K562 (cell line): ENCODE results near the gene UQCC2. TPM values are rescaled to one million over a fixed set of nuclear protein-coding genes. Genes with fewer than 3 reads are reported as not detected.

ENCODE experiments used
- ATAC-seq: fragments of 200-7000 bp; cut with Tn5 transposase; 3 replicates; pipeline ENCODE4 v1.9.1; 2020; ENCODE audit warnings: moderate library complexity
- BruUV-seq: library from RNA; stranded (reverse); fragments of 400-500 nt; replicated peaks from 2 replicates; lab custom pipeline; 2021; lab: Mats Ljungman, UMichigan
- CTCF ChIA-PET: fragments of 300-600 bp; formaldehyde crosslinking; extraction: SDS; loops from one replicate; lab custom pipeline; 2021; ENCODE audit warnings: low intra/inter-chr PET ratio; lab: Yijun Ruan, JAX
- POLR2A ChIA-PET: fragments of 300-600, 350-650 bp; sonication (Branson Sonifier 250); formaldehyde crosslinking; extraction: SDS; loops from one replicate; lab custom pipeline; 2021; ENCODE audit warnings: antibody characterized with exemption, inconsistent platforms; lab: Yijun Ruan, JAX
- DNase-seq, 4 experiments: peaks; one replicate each; pipeline versions ENCODE4 v3.0.0 to v3.0.0-alpha.2; 2011 to 2018; ENCODE audit warnings: low spot score in 3 of 4, mixed read lengths in 3 of 4; ENCODE audit errors: extremely low read depth in 1 of 4
- FAIRE-seq: peaks from 2 replicates; lab custom pipeline; 2011; peaks lifted over from hg19 to GRCh38; lab: Jason Lieb, UNC
- H2AFZ ChIP-seq: 2 replicates; pipeline ENCODE4 v1.6.0; 2011; ENCODE audit warnings: low read depth, low read length, control low read depth, inconsistent platforms
- H3K27ac ChIP-seq: fragments of 200-600 bp; 3 replicates; pipeline ENCODE4 v1.8.0; 2011; ENCODE audit warnings: low read depth, mild to moderate bottlenecking, control low read depth, inconsistent platforms, low read length, moderate library complexity, mixed read lengths; ENCODE audit errors: extremely low read depth
- H3K27me3 ChIP-seq, 2 experiments: fragments of 300-600 bp in 1 of 2; 2 replicates in 1 of 2; 3 replicates in 1 of 2; pipeline versions ENCODE4 v1.6.0 to v1.8.0; 2011; ENCODE audit warnings: inconsistent platforms in 2 of 2, low read length in 2 of 2, mild to moderate bottlenecking in 1 of 2, mixed read lengths in 1 of 2, moderate library complexity in 1 of 2; ENCODE audit not compliant: control insufficient read depth in 2 of 2, insufficient read depth in 2 of 2
- H3K36me3 ChIP-seq: fragments of 300-600 bp; 3 replicates; pipeline ENCODE4 v1.8.0; 2011; ENCODE audit warnings: mild to moderate bottlenecking, low read length, inconsistent platforms; ENCODE audit not compliant: control insufficient read depth, insufficient read depth
- H3K4me1 ChIP-seq, 2 experiments: fragments of 200-600 bp in 1 of 2; replicated peaks in 1 of 2; 2 replicates in 1 of 2; 3 replicates in 1 of 2; pipeline versions ENCODE4 v1.5.1 to v1.8.0; 2011; ENCODE audit warnings: inconsistent platforms in 2 of 2, low read length in 2 of 2, mild to moderate bottlenecking in 1 of 2, mixed read lengths in 1 of 2, moderate library complexity in 1 of 2; ENCODE audit not compliant: control insufficient read depth in 2 of 2, insufficient read depth in 2 of 2
- H3K4me2 ChIP-seq: 2 replicates; pipeline ENCODE4 v1.6.1; 2011; ENCODE audit warnings: low read length, control low read depth, inconsistent platforms, mixed read lengths; ENCODE audit not compliant: insufficient read depth
- H3K4me3 ChIP-seq: fragments of 200-600 bp; sonication (generic), shearing (Covaris generic); 2 replicates; pipeline ENCODE4 v1.5.1; 2016; ENCODE audit warnings: control low read depth, inconsistent platforms
- H3K79me2 ChIP-seq: fragments of 200-600 bp; 3 replicates; pipeline ENCODE4 v1.8.0; 2011; ENCODE audit warnings: low read length, inconsistent platforms; ENCODE audit not compliant: control insufficient read depth, insufficient read depth
- H3K9ac ChIP-seq, 2 experiments: 2 replicates each; pipeline versions ENCODE4 v1.6.0 to v1.6.1; 2011; ENCODE audit warnings: low read depth in 2 of 2, low read length in 2 of 2, control low read depth in 1 of 2, inconsistent platforms in 1 of 2, mild to moderate bottlenecking in 1 of 2, mixed read lengths in 1 of 2; ENCODE audit not compliant: insufficient read depth in 1 of 2
- H3K9me1 ChIP-seq: one replicate; pipeline ENCODE4 v1.6.0; 2011; ENCODE audit warnings: inconsistent platforms, mild to moderate bottlenecking, low read length, moderate library complexity; ENCODE audit not compliant: control insufficient read depth, insufficient read depth
- H3K9me3 ChIP-seq: replicated peaks from 2 replicates; pipeline ENCODE4 v1.5.1; 2011; ENCODE audit warnings: low read depth, low read length, inconsistent platforms; ENCODE audit not compliant: control insufficient read depth, insufficient read depth
- H4K20me1 ChIP-seq: replicated peaks from 2 replicates; pipeline ENCODE4 v1.6.1; 2011; ENCODE audit warnings: low read length, inconsistent platforms, mixed read lengths; ENCODE audit not compliant: control insufficient read depth, insufficient read depth
- C11orf30 ChIP-seq: fragments of 450-650 bp; IDR thresholded peaks from 2 replicates; pipeline ENCODE4 v1.6.1; 2016; ENCODE audit warnings: low read depth, mild to moderate bottlenecking
- CHAMP1 ChIP-seq: fragments of 450-650 bp; IDR thresholded peaks from 2 replicates; pipeline ENCODE4 v1.6.1; 2016; ENCODE audit warnings: mild to moderate bottlenecking
- EP400 ChIP-seq: fragments of 450-650 bp; IDR thresholded peaks from 2 replicates; pipeline ENCODE4 v1.6.1; 2017; ENCODE audit warnings: antibody characterized with exemption, mild to moderate bottlenecking, moderate library complexity
- HDAC8 ChIP-seq: fragments of 450-650 bp; IDR thresholded peaks from 2 replicates; pipeline ENCODE4 v1.6.1; 2016; ENCODE audit warnings: mild to moderate bottlenecking, missing genetic modification characterization, moderate library complexity, missing compliant biosample characterization
- HINFP ChIP-seq: fragments of 450-650 bp; conservative IDR thresholded peaks from 2 replicates; pipeline ENCODE4 v1.6.1; 2016; ENCODE audit warnings: missing genetic modification characterization, low read depth, mild to moderate bottlenecking, control low read depth, missing compliant biosample characterization
- HOXB6 ChIP-seq: fragments of 250-450 bp; sonication (Bioruptor Pico); IDR thresholded peaks from 2 replicates; pipeline ENCODE4 v1.5.1; 2022; ENCODE audit warnings: mild to moderate bottlenecking, borderline replicate concordance
- MAFK ChIP-seq: IDR thresholded peaks from 2 replicates; pipeline ENCODE4 v1.6.1; 2011; ENCODE audit warnings: low read length, improper control_type of control experiment
- MBD2 ChIP-seq: sonication (generic); IDR thresholded peaks from 2 replicates; pipeline ENCODE4 v1.6.1; 2016; ENCODE audit warnings: low read depth, borderline replicate concordance
- MEF2A ChIP-seq: IDR thresholded peaks from 2 replicates; pipeline ENCODE4 v1.6.1; 2011; ENCODE audit warnings: low read depth, mild to moderate bottlenecking, low read length, moderate library complexity; ENCODE audit not compliant: control insufficient read depth
- NCOA2 ChIP-seq, 2 experiments: fragments of 450-650 bp; IDR thresholded peaks; 2 replicates each; pipeline ENCODE4 v1.6.1; 2018; ENCODE audit warnings: mild to moderate bottlenecking in 2 of 2, moderate library complexity in 1 of 2; ENCODE audit not compliant: partially characterized antibody in 2 of 2
- POLR2AphosphoS2 ChIP-seq: IDR thresholded peaks from 2 replicates; pipeline ENCODE4 v1.6.1; 2012; ENCODE audit warnings: low read length, improper control_type of control experiment
- SMAD2 ChIP-seq: fragments of 150-350 bp; IDR thresholded peaks from 2 replicates; pipeline ENCODE4 v1.6.1; 2014; ENCODE audit warnings: low read depth, mild to moderate bottlenecking, low read length
- TRIM28 ChIP-seq: fragments of 450-650 bp; IDR thresholded peaks from 2 replicates; pipeline ENCODE4 v1.6.1; 2017
- ZBTB43 ChIP-seq: sonication (generic); formaldehyde crosslinking; IDR thresholded peaks from 2 replicates; pipeline ENCODE4 v1.8.0; 2023; ENCODE audit warnings: mild to moderate bottlenecking, missing genetic modification reagents
- ZNF224 ChIP-seq: sonication (generic); formaldehyde crosslinking; IDR thresholded peaks from 2 replicates; pipeline ENCODE4 v1.8.0; 2022; ENCODE audit warnings: mild to moderate bottlenecking, missing genetic modification reagents
- ZNF384 ChIP-seq: IDR thresholded peaks from 2 replicates; pipeline ENCODE4 v1.6.1; 2012; ENCODE audit warnings: low read depth, low read length, improper control_type of control experiment
- ZNF561 ChIP-seq: fragments of 450-650 bp; formaldehyde crosslinking; conservative IDR thresholded peaks from 2 replicates; pipeline ENCODE4 v1.4.0; 2020; ENCODE audit warnings: mild to moderate bottlenecking, moderate library complexity
- ZNF644 ChIP-seq: fragments of 200-800 bp; sonication (Bioruptor generic); IDR thresholded peaks from 2 replicates; pipeline ENCODE4 v1.6.1; 2016; ENCODE audit warnings: low read depth, missing genetic modification characterization, missing compliant biosample characterization
- WGBS: fragments of 100-300 bp; shearing (Covaris generic); methylation state at CpG from one replicate; pipeline ENCODE4 v1.1.6; 2016; ENCODE audit warnings: low coverage, mixed read lengths; ENCODE audit not compliant: insufficient coverage; ENCODE audit errors: missing lambda C conversion rate; 5-methylcytosine and 5-hydroxymethylcytosine counted together
- in situ Hi-C: fragments of 300-500 bp; cut with MboI; formaldehyde crosslinking; loops from 4 replicates; pipeline ENCODE4 v1.15.0; 2018; ENCODE audit warnings: inconsistent platforms, mixed read lengths
- intact Hi-C: fragments of 100-400 bp; cut with micrococcal nuclease; formaldehyde crosslinking; loops from 2 replicates; pipeline ENCODE4 v1.14.2; 2022
- polyA plus RNA-seq, 8 experiments: library from polyadenylated mRNA; depleted of rRNA in 4 of 8; stranded (reverse) in 5 of 8; unstranded in 3 of 8; fragments of >200 nt; fragmentation: Nextera tagmentation in 2 of 8; fragmentation: Illumina TruSeq in 1 of 8; extraction: Ambion mirVana in 2 of 8; extraction: Trizol in 1 of 8; gene quantifications; 2 replicates each; pipeline versions ENCODE4 v1.2.1 to v1.2.3, GENCODE V29; 2011 to 2014; ENCODE audit warnings: inconsistent platforms in 1 of 8, missing spikeins in 1 of 8
- total RNA-seq, 7 experiments: library from RNA; depleted of rRNA in 6 of 7; stranded (reverse); fragments of >200 nt in 6 of 7; fragmentation: Illumina TruSeq in 2 of 7; extraction: Trizol in 2 of 7; gene quantifications; 2 replicates each; pipeline versions ENCODE4 v1.2.1 to v1.2.3, GENCODE V29; 2011 to 2021; ENCODE audit warnings: low replicate concordance in 1 of 7

The UQCC2 gene
- total and polyA plus RNA-seq, 9 of the 15 experiments (the other 6 are each of a cell fraction or from before 2014, with no cell fraction given) = 58.5 to 927 (median 158) TPM

- TF ChIP-seq ZBTB43 = no peak
- no peak for TF ChIP-seq SMAD2
- no peak for TF ChIP-seq ZNF224 (CRISPR knock-in tag)
- TF ChIP-seq ZNF561 (CRISPR knock-in tag) = no peak
- TF ChIP-seq, all 486 proteins: peak for 0
These were observed 21.6 kb downstream of the UQCC2 start (continued) for GRCh38 chr6:33689879-33690278.

- Histone ChIP-seq H3K9me1 (no peaks in the 10 kb centered on the region), H3K27me3 (no peaks in the 10 kb centered on the region), H3K4me1 (peaks cover 0 to 18% of the 10 kb centered on the region in 2 experiments; a peak in 3 of 5 replicates), H3K9me3 (no peaks in the 10 kb centered on the region), H2AFZ (no peak overlapping the region), H3K27ac (no peak overlapping the region), H4K20me1 (peaks cover 9% of the 10 kb centered on the region; the same call in 1 of the 2 replicates), H3K9ac (no peak overlapping the region), H3K4me3 (no peak overlapping the region), H3K36me3 (peaks cover 98% of the 10 kb centered on the region; the same call in 2 of the 3 replicates), H3K4me2 (no peak overlapping the region), H3K79me2 (no peaks in the 10 kb centered on the region)
- intact Hi-C loops (no loop called here), in situ Hi-C loops (no loop called here)
- FAIRE-seq = no peak
- no TSS peak for BruUV-seq
- 84% methylated on average over 12 of the region's 12 CpGs for WGBS
- no peak for DNase-seq
- ChIA-PET POLR2A (interaction anchor here (1.2 kb wide), 1 partner anchor 19 kb away, joined by 4 read pairs; no protein-coding TSS in a partner anchor), CTCF (no interaction called here)
- no peak for ATAC-seq
- no peak for TF ChIP-seq HDAC8 (tag)
- TF ChIP-seq ZNF644 (tag) = no peak
- no peak for TF ChIP-seq ZNF384
- no peak for TF ChIP-seq MBD2
- TF ChIP-seq MAFK = no peak
- TF ChIP-seq HOXB6 = no peak
- no peak for TF ChIP-seq MEF2A
- no peak for TF ChIP-seq POLR2AphosphoS2
- no peak for TF ChIP-seq EP400
- no peak for TF ChIP-seq TRIM28
- no peak for TF ChIP-seq NCOA2 (IDR thresholded peaks at IDR 0.05; ENCODE audit: partially characterized antibody in 2 of 2)
- no peak for TF ChIP-seq CHAMP1
- no peak for TF ChIP-seq HINFP (tag)
- no peak for TF ChIP-seq C11orf30
These were observed 22.4 kb downstream of the UQCC2 start for GRCh38 chr6:33689148-33689494.
